Measurements from ENCODE around the gene PIN4. TPM values are rescaled to one million over a fixed set of nuclear protein-coding genes. Genes with fewer than 3 reads are reported as not detected.
A peak's percentile ranks its signal among the peaks of the same experiment; 100 is the strongest.

PIN4 gene
- total RNA-seq, 4 donors from 2014 or later, result 6.5 to 19.0 (median 11.3) TPM

GRCh38 chrX:72243472-72243871 lies 61.9 kb downstream of the PIN4 start:
- no peaks in the 10 kb centered on the region for H3K4me1 ChIP-seq
- H3K36me3 ChIP-seq, result no peaks in the 10 kb centered on the region
- no peaks in the 10 kb centered on the region for H3K9me3 ChIP-seq
- no peak overlapping the region for H3K27ac ChIP-seq
- no peak overlapping the region for H3K4me3 ChIP-seq
- no peaks in the 10 kb centered on the region for H3K27me3 ChIP-seq
- no peak for DNase-seq
- no peak for TF ChIP-seq CTCF (IDR thresholded peaks at IDR 0.05)
- TF ChIP-seq POLR2A (IDR thresholded peaks at IDR 0.05), result no peak

- peak; percentile 25 to 81 (median 59) for DNase-seq
- no peak overlapping the region for H3K27ac ChIP-seq
- no peaks in the 10 kb centered on the region for H3K36me3 ChIP-seq
- no peak for TF ChIP-seq POLR2A (IDR thresholded peaks at IDR 0.05)
- TF ChIP-seq CTCF (IDR thresholded peaks at IDR 0.05), result peak; percentile 19 to 81 (median 50)
- H3K4me3 ChIP-seq, result no peak overlapping the region
- H3K27me3 ChIP-seq, result no peaks in the 10 kb centered on the region
- H3K9me3 ChIP-seq, result no peaks in the 10 kb centered on the region
- no peaks in the 10 kb centered on the region for H3K4me1 ChIP-seq
Measured at GRCh38 chrX:72245461-72246089, 64.0 kb downstream of the PIN4 start.

GRCh38 chrX:72247206-72247942 lies 65.8 kb downstream of the PIN4 start:
- Histone ChIP-seq H3K4me3 (no peak overlapping the region), H3K27me3 (no peaks in the 10 kb centered on the region), H3K27ac (peak overlapping the region in 2 of 4 donors; percentile 62 to 68), H3K36me3 (no peaks in the 10 kb centered on the region), H3K9me3 (no peaks in the 10 kb centered on the region), H3K4me1 (no peaks in the 10 kb centered on the region)
- peak in 2 of 3 donors; percentile 59 to 76 for DNase-seq
- TF ChIP-seq POLR2A (IDR thresholded peaks at IDR 0.05) (no peak), CTCF (IDR thresholded peaks at IDR 0.05) (no peak)

Other genes with a start within 250 kb of the PIN4 start
- gene RTL5, start 49.8 kb upstream of the PIN4 start, total RNA-seq, result 1 to 10 TPM in 3 of 4 donors, under 1 TPM in 1; 0.18 to 1.7 (median 1.4) TPM
- 1 to 10 TPM in 1 of 4 donors, under 1 TPM in 3; 0.18 to 5.8 (median 0.65) TPM for gene ERCC6L, start 57.3 kb downstream of the PIN4 start, total RNA-seq
- 100 to 1,000 TPM; 263 to 912 (median 486) TPM for gene RPS4X, start 95.5 kb downstream of the PIN4 start, total RNA-seq
- not detected for gene CITED1, start 124.2 kb downstream of the PIN4 start, total RNA-seq

All from Peyer's patch (tissue), 4 donors.